OCI-LY3 (cell line): ENCODE results near the gene FAM228B.

Experiments used
- H2AFZ ChIP-seq: fragments of 200-600, 300-600 bp; shearing (Covaris generic); 2 replicates; pipeline ENCODE4 v1.6.0; 2014; ENCODE audit warnings: antibody characterized with exemption, low read depth, low read length
- H3K27ac ChIP-seq: fragments of 200-600, 300-600 bp; sonication (generic); 2 replicates; pipeline ENCODE4 v1.5.1; 2014; ENCODE audit warnings: mild to moderate bottlenecking, low read length, moderate library complexity, mixed read lengths
- H3K27me3 ChIP-seq: fragments of 200-600, 300-600 bp; sonication (generic); 2 replicates; pipeline ENCODE4 v1.6.1; 2014; ENCODE audit warnings: low read depth, low read length, mixed read lengths
- H3K36me3 ChIP-seq: fragments of 200-600, 300-600 bp; sonication (generic); replicated peaks from 2 replicates; pipeline ENCODE3; 2014; ENCODE audit warnings: low read depth, low read length, mixed read lengths
- H3K4me1 ChIP-seq: fragments of 300-600, 200-600 bp; sonication (generic); 2 replicates; pipeline ENCODE4 v1.6.1; 2014; ENCODE audit warnings: low read length, mixed read lengths
- H3K4me2 ChIP-seq: fragments of 200-600, 300-600 bp; sonication (generic); 2 replicates; pipeline ENCODE4 v1.6.1; 2014; ENCODE audit warnings: low read length, mixed read lengths
- H3K4me3 ChIP-seq: fragments of 300-600, 200-600 bp; sonication (generic); 2 replicates; pipeline ENCODE4 v1.5.1; 2014; ENCODE audit warnings: antibody characterized with exemption, mild to moderate bottlenecking, low read length, moderate library complexity
- H3K79me2 ChIP-seq: fragments of 300-600, 200-600 bp; shearing (Covaris generic); 2 replicates; pipeline ENCODE4 v1.6.1; 2014; ENCODE audit warnings: mild to moderate bottlenecking, low read length, mixed read lengths
- H3K9ac ChIP-seq: fragments of 300-600, 200-600 bp; shearing (Covaris generic); 2 replicates; pipeline ENCODE4 v1.6.0; 2014; ENCODE audit warnings: mild to moderate bottlenecking, low read length, moderate library complexity
- H3K9me3 ChIP-seq: fragments of 200-600, 300-600 bp; shearing (Covaris generic); 2 replicates; pipeline ENCODE4 v1.6.1; 2014; ENCODE audit warnings: low read length, mixed read lengths; ENCODE audit not compliant: insufficient read depth
- H4K20me1 ChIP-seq: fragments of 200-600, 300-600 bp; sonication (generic); 2 replicates; pipeline ENCODE4 v1.6.1; 2016; ENCODE audit warnings: low read length, mixed read lengths; ENCODE audit not compliant: insufficient read depth
- EZH2phosphoT487 ChIP-seq: fragments of 200-600 bp; shearing (Covaris generic); IDR thresholded peaks from 2 replicates; pipeline ENCODE4 v1.6.1; 2018; ENCODE audit warnings: antibody characterized with exemption, mixed run types, low read depth
- TF ChIP-seq, protein P1 (sequence below): fragments of 200-600, 300-600 bp; sonication (generic); IDR thresholded peaks from 2 replicates; pipeline ENCODE4 v1.5.1; 2014; ENCODE audit warnings: antibody characterized with exemption, low read length, low read depth

The FAM228B gene

DNA sequence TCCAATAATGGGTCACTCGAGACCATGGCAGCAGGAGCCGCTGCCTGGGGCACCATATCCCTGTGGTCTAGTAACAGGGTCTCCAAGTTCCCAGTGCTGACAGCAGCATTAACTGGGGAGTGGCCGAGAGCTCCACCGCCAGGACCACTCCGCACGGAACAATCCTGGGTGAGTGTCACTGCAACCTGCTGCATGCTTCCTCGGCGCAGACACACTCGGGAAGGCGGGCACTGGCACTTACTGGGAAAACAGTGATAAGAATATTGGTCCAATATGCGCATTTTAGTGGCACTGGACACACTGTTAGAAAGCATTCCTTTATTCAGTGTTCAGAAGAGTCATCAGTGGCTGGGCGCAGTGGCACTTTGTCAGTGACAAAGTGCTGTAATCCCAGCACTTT is 81.2 kb downstream of the FAM228B start:
- no peaks in the 10 kb centered on the region for H3K4me1 ChIP-seq
- no peaks in the 10 kb centered on the region for H4K20me1 ChIP-seq
- no peak overlapping the region for H2AFZ ChIP-seq
- peaks cover 17% of the 10 kb centered on the region for H3K36me3 ChIP-seq
- no peaks in the 10 kb centered on the region for H3K27me3 ChIP-seq
- no peaks in the 10 kb centered on the region for H3K9me3 ChIP-seq
- no peak overlapping the region for H3K27ac ChIP-seq
- no peak overlapping the region for H3K9ac ChIP-seq
- TF ChIP-seq EZH2phosphoT487, result no peak
- TF ChIP-seq, protein P1, sequence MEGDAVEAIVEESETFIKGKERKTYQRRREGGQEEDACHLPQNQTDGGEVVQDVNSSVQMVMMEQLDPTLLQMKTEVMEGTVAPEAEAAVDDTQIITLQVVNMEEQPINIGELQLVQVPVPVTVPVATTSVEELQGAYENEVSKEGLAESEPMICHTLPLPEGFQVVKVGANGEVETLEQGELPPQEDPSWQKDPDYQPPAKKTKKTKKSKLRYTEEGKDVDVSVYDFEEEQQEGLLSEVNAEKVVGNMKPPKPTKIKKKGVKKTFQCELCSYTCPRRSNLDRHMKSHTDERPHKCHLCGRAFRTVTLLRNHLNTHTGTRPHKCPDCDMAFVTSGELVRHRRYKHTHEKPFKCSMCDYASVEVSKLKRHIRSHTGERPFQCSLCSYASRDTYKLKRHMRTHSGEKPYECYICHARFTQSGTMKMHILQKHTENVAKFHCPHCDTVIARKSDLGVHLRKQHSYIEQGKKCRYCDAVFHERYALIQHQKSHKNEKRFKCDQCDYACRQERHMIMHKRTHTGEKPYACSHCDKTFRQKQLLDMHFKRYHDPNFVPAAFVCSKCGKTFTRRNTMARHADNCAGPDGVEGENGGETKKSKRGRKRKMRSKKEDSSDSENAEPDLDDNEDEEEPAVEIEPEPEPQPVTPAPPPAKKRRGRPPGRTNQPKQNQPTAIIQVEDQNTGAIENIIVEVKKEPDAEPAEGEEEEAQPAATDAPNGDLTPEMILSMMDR, result no peak
- H3K79me2 ChIP-seq, result no peaks in the 10 kb centered on the region
- H3K4me3 ChIP-seq, result no peak overlapping the region
- no peak overlapping the region for H3K4me2 ChIP-seq

DNA sequence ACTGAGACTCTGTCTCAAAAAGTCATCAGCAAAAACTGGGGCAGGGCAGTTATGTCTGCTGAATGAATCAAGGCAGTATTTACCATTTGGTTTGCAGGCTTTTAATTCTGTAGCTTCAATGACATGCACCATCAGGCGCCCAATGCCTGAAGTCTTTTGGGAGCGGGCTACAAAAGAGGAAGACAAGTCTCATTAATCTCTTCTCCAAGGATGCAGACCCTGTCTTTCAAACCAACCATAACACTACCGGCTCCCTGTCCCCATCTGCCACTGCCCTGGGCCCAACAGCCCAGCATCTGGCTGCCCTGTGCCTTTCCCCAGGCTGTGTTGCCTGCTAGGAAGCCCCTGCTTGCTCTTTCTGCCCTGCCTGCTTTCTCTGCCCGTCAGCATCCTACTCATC is 81.9 kb downstream of the FAM228B start:
- Histone ChIP-seq H3K79me2 (no peaks in the 10 kb centered on the region), H3K9me3 (no peaks in the 10 kb centered on the region), H2AFZ (no peak overlapping the region), H3K27ac (no peak overlapping the region), H3K4me3 (no peak overlapping the region), H3K27me3 (no peaks in the 10 kb centered on the region), H4K20me1 (no peaks in the 10 kb centered on the region), H3K9ac (no peak overlapping the region), H3K4me2 (no peak overlapping the region), H3K4me1 (no peaks in the 10 kb centered on the region), H3K36me3 (peaks cover 18% of the 10 kb centered on the region)
- TF ChIP-seq EZH2phosphoT487, result no peak
- TF ChIP-seq, protein P1, result no peak

DNA sequence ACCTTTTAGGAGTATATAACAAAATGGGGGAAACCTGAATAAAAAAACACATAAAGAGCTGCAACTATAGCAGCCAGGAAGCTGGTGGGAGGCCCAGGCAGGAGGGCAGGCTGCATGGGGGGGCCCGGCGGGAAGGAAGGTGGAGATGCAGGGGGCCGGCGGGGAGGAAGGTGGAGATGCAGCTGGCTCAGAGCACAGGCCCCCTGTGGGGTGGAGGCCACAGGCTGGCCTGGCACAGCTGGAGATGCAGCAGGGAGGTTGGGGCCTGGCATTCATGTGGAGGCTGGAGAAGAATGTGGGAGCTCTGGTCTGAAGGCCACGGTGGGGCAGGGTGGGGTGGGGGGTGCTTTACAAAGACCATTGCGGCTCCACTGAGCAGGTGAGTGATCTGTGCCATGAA is 83.0 kb downstream of the FAM228B start:
- no peaks in the 10 kb centered on the region for H4K20me1 ChIP-seq
- no peak overlapping the region for H3K9ac ChIP-seq
- no peak overlapping the region for H2AFZ ChIP-seq
- H3K4me1 ChIP-seq, result no peaks in the 10 kb centered on the region
- H3K4me3 ChIP-seq, result no peak overlapping the region
- H3K79me2 ChIP-seq, result no peaks in the 10 kb centered on the region
- H3K4me2 ChIP-seq, result no peak overlapping the region
- no peak for TF ChIP-seq EZH2phosphoT487
- TF ChIP-seq, protein P1, result no peak
- no peaks in the 10 kb centered on the region for H3K9me3 ChIP-seq
- no peaks in the 10 kb centered on the region for H3K27me3 ChIP-seq
- peaks cover 22% of the 10 kb centered on the region for H3K36me3 ChIP-seq
- H3K27ac ChIP-seq, result no peak overlapping the region

DNA sequence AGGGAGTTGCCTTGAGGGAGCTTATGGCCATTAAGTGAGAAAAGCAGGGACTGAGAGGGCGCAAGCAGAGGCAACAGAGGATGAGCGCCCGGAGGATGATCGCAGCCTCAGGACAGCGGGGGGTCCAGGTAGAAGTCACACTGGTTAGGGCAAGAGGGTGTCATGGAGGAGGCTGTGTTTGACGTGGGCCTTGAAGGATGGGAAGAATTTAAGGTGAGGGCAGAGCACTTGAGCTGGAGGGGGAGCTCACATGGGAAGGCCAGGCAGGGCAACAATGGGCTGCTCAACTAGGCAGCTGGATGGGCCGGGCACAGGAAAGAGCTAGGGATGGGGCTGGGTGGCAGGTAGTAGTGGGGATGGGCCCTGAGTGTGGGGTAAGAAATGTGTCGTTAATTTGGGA is 83.4 kb downstream of the FAM228B start:
- Histone ChIP-seq H3K9ac (no peak overlapping the region), H3K4me3 (no peak overlapping the region), H3K9me3 (no peaks in the 10 kb centered on the region), H3K36me3 (peaks cover 23% of the 10 kb centered on the region), H3K4me2 (no peak overlapping the region), H3K27me3 (no peaks in the 10 kb centered on the region), H3K27ac (no peak overlapping the region), H3K4me1 (no peaks in the 10 kb centered on the region), H4K20me1 (no peaks in the 10 kb centered on the region), H3K79me2 (no peaks in the 10 kb centered on the region), H2AFZ (no peak overlapping the region)
- TF ChIP-seq, protein P1, result no peak
- TF ChIP-seq EZH2phosphoT487, result no peak
